OCI-LY3 (cell line): ENCODE data around the gene IER5.
"Not testable (repeated sequence)": the region's sequence is repeated elsewhere in the genome, so short reads cannot be mapped to it uniquely, and the experiment has no call there.

Source experiments
- H2AFZ ChIP-seq: fragments of 200-600, 300-600 bp; shearing (Covaris generic); 2 replicates; pipeline ENCODE4 v1.6.0; 2014; ENCODE audit warnings: antibody characterized with exemption, low read depth, low read length
- H3K27ac ChIP-seq: fragments of 200-600, 300-600 bp; sonication (generic); 2 replicates; pipeline ENCODE4 v1.5.1; 2014; ENCODE audit warnings: mild to moderate bottlenecking, low read length, moderate library complexity, mixed read lengths
- H3K27me3 ChIP-seq: fragments of 200-600, 300-600 bp; sonication (generic); 2 replicates; pipeline ENCODE4 v1.6.1; 2014; ENCODE audit warnings: low read depth, low read length, mixed read lengths
- H3K36me3 ChIP-seq: fragments of 200-600, 300-600 bp; sonication (generic); replicated peaks from 2 replicates; pipeline ENCODE3; 2014; ENCODE audit warnings: low read depth, low read length, mixed read lengths
- H3K4me1 ChIP-seq: fragments of 300-600, 200-600 bp; sonication (generic); 2 replicates; pipeline ENCODE4 v1.6.1; 2014; ENCODE audit warnings: low read length, mixed read lengths
- H3K4me2 ChIP-seq: fragments of 200-600, 300-600 bp; sonication (generic); 2 replicates; pipeline ENCODE4 v1.6.1; 2014; ENCODE audit warnings: low read length, mixed read lengths
- H3K4me3 ChIP-seq: fragments of 300-600, 200-600 bp; sonication (generic); 2 replicates; pipeline ENCODE4 v1.5.1; 2014; ENCODE audit warnings: antibody characterized with exemption, mild to moderate bottlenecking, low read length, moderate library complexity
- H3K79me2 ChIP-seq: fragments of 300-600, 200-600 bp; shearing (Covaris generic); 2 replicates; pipeline ENCODE4 v1.6.1; 2014; ENCODE audit warnings: mild to moderate bottlenecking, low read length, mixed read lengths
- H3K9ac ChIP-seq: fragments of 300-600, 200-600 bp; shearing (Covaris generic); 2 replicates; pipeline ENCODE4 v1.6.0; 2014; ENCODE audit warnings: mild to moderate bottlenecking, low read length, moderate library complexity
- H3K9me3 ChIP-seq: fragments of 200-600, 300-600 bp; shearing (Covaris generic); 2 replicates; pipeline ENCODE4 v1.6.1; 2014; ENCODE audit warnings: low read length, mixed read lengths; ENCODE audit not compliant: insufficient read depth
- H4K20me1 ChIP-seq: fragments of 200-600, 300-600 bp; sonication (generic); 2 replicates; pipeline ENCODE4 v1.6.1; 2016; ENCODE audit warnings: low read length, mixed read lengths; ENCODE audit not compliant: insufficient read depth
- EZH2phosphoT487 ChIP-seq: fragments of 200-600 bp; shearing (Covaris generic); IDR thresholded peaks from 2 replicates; pipeline ENCODE4 v1.6.1; 2018; ENCODE audit warnings: antibody characterized with exemption, mixed run types, low read depth
- TF ChIP-seq, protein P1 (sequence below): fragments of 200-600, 300-600 bp; sonication (generic); IDR thresholded peaks from 2 replicates; pipeline ENCODE4 v1.5.1; 2014; ENCODE audit warnings: antibody characterized with exemption, low read length, low read depth

Gene IER5

DNA sequence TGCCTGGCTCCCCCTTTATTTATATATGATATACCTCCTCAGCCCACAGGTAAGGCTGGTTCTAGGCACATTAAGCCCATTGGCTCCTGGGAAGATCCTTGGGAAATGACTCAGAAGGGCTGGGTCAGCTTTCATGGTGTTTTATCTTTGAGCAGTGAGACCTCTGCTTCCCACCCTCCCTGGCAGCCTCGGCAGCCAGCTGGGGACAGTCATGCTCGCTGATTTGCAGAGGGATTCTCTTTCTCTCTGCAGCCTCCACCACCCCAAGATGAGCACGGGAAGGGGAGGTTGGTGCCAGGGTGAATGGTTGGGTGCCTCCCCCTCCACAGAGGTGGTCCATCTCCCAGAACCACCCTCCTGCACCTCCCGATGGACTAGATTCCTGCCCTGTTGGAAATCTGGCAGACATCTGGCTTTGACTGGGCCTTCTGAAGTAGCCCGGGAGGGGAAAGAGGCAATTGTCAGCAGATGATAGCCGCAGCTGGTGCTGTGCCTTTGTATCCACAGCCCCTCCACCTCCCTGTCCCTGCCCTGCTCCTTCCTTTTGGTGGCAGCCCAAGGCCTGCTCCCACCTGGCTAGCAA lies 24.6 kb downstream of the IER5 start:
- Histone ChIP-seq H3K4me3 (no peak overlapping the region), H3K9me3 (no peaks in the 10 kb centered on the region), H3K4me2 (no peak overlapping the region), H3K27me3 (peaks cover 48% of the 10 kb centered on the region), H4K20me1 (no peaks in the 10 kb centered on the region), H3K79me2 (no peaks in the 10 kb centered on the region), H3K27ac (no peak overlapping the region), H3K9ac (no peak overlapping the region), H3K4me1 (peaks cover 18% of the 10 kb centered on the region), H3K36me3 (no peaks in the 10 kb centered on the region), H2AFZ (no peak overlapping the region)
- TF ChIP-seq, protein P1, sequence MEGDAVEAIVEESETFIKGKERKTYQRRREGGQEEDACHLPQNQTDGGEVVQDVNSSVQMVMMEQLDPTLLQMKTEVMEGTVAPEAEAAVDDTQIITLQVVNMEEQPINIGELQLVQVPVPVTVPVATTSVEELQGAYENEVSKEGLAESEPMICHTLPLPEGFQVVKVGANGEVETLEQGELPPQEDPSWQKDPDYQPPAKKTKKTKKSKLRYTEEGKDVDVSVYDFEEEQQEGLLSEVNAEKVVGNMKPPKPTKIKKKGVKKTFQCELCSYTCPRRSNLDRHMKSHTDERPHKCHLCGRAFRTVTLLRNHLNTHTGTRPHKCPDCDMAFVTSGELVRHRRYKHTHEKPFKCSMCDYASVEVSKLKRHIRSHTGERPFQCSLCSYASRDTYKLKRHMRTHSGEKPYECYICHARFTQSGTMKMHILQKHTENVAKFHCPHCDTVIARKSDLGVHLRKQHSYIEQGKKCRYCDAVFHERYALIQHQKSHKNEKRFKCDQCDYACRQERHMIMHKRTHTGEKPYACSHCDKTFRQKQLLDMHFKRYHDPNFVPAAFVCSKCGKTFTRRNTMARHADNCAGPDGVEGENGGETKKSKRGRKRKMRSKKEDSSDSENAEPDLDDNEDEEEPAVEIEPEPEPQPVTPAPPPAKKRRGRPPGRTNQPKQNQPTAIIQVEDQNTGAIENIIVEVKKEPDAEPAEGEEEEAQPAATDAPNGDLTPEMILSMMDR, result no peak
- TF ChIP-seq EZH2phosphoT487, result no peak

DNA sequence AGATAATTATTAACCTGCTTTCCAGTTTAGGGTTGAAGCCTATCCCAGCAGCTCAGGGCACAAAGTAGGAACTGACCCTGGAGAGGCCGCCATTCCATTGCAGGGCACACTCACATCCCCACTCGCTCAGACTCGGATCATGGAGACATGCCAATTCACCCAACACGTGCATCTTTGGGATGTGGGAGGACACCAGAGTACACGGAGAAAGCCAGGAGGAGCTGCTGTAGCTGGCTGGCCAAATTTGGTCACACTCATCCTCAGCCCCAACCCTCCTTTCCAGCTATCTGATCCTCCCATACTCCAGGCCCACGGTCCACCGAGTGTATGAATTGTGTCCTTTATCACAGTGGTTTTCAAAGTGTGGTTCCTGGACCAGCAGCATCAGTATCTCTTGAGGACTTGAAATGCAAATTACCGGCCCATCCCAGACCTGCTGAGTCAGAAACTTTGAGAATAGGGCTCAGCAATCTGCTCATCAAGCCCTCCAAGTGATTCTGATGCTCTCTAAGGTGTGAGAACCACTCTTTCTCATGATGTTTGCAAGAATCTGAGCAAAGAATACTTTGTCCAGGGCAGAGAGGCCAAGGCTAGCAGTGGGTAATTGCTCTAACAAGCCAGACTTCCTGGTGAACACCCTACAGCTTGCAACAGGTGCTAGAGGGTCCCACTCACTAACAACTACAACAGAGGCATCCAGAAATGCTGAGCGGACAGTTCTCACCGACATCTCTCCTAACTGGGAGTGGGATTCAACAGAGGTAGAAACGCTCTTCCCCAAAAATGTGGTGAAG lies 26.3 kb downstream of the IER5 start:
- TF ChIP-seq, protein P1, result no peak
- no peak for TF ChIP-seq EZH2phosphoT487
- Histone ChIP-seq H2AFZ (no peak overlapping the region), H3K4me1 (peaks cover 13% of the 10 kb centered on the region), H3K9me3 (no peaks in the 10 kb centered on the region), H3K4me2 (no peak overlapping the region), H3K9ac (no peak overlapping the region), H3K27me3 (peaks cover 36% of the 10 kb centered on the region), H3K36me3 (no peaks in the 10 kb centered on the region), H3K4me3 (no peak overlapping the region), H3K79me2 (no peaks in the 10 kb centered on the region), H4K20me1 (no peaks in the 10 kb centered on the region), H3K27ac (no peak overlapping the region)

DNA sequence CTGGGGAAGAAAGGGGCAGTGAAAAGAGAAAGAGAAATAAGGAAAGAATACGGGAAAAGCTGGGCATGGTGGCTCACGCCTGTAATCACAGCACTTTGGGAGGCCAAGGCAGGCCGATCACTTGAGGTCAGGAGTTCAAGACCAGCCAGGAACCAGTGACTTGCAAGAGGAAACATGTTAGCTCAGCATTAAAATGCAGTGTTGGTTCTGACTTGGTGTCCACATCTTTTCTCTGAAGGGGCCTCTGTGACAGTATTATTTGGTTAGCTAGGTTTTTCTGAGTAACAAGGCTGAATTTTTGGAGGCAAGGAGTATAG lies 26.8 kb downstream of the IER5 start:
- no peaks in the 10 kb centered on the region for H3K36me3 ChIP-seq
- no peak overlapping the region for H3K4me3 ChIP-seq
- H3K9me3 ChIP-seq, result no peaks in the 10 kb centered on the region
- H3K79me2 ChIP-seq, result no peaks in the 10 kb centered on the region
- TF ChIP-seq, protein P1, result no peak
- no peak for TF ChIP-seq EZH2phosphoT487
- H2AFZ ChIP-seq, result no peak overlapping the region
- H3K27me3 ChIP-seq, result peaks cover 30% of the 10 kb centered on the region; the same call in 1 of the 2 replicates
- H4K20me1 ChIP-seq, result no peaks in the 10 kb centered on the region
- no peak overlapping the region for H3K27ac ChIP-seq
- no peak overlapping the region for H3K9ac ChIP-seq
- no peak overlapping the region for H3K4me2 ChIP-seq
- peaks cover 11% of the 10 kb centered on the region for H3K4me1 ChIP-seq

DNA sequence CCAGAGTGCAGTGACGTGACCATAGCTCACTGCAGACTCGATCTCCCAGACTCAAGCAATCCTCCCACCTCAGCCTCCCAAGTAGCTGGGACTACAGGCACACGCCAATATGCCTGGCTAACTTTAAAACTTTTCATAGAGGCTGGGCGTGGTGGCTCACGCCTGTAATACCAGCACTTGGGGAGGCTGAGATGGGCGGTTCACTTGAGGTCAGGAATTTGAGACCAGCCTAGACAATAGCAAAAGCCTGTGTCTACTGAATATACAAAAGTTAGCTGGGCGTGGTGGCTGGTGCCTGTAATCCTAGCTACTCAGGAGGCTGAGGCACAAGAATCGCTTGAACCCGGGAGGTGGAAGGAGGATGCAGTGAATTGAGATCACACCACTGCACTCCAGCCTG lies 27.5 kb downstream of the IER5 start:
- not testable (repeated sequence) for H3K36me3 ChIP-seq, H3K9ac ChIP-seq, H3K27ac ChIP-seq, H3K9me3 ChIP-seq, H3K4me3 ChIP-seq, H4K20me1 ChIP-seq, H3K4me2 ChIP-seq, H3K4me1 ChIP-seq, H3K79me2 ChIP-seq, H2AFZ ChIP-seq
- peaks cover 27% of the 10 kb centered on the region; the same call in 1 of the 2 replicates for H3K27me3 ChIP-seq
